ENCODE measurements around the gene PSEN2. TPM values are rescaled to one million over a fixed set of nuclear protein-coding genes. Genes with fewer than 3 reads are reported as not detected.

Gene PSEN2
- total and polyA plus RNA-seq, 10 of the 15 experiments (the other 5 are each of a cell fraction or from before 2014, with no cell fraction given) = 0.90 to 13.3 (median 7.0) TPM

DNA sequence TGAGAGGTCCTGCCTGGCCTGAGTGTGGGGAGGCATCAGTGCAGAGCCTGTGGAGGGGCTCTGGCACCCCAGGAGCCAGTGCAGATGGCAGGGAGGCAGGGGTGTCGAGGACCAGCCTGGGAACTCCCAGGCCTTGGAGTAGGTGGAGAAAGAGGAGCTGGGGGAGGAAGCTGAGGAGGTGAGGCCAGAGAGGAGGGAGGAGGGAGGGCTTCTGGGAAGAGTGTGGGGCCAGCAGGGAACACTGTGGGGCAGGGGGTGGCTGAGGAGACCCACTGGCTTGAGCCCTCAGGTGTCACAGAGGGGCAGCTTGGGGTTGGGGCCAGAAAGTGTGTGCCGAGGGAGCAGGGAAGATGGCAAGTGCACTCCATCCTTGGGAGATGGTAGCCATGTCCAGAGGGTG lies 73.5 kb downstream of the PSEN2 start (continued):
- TF ChIP-seq, protein P1, sequence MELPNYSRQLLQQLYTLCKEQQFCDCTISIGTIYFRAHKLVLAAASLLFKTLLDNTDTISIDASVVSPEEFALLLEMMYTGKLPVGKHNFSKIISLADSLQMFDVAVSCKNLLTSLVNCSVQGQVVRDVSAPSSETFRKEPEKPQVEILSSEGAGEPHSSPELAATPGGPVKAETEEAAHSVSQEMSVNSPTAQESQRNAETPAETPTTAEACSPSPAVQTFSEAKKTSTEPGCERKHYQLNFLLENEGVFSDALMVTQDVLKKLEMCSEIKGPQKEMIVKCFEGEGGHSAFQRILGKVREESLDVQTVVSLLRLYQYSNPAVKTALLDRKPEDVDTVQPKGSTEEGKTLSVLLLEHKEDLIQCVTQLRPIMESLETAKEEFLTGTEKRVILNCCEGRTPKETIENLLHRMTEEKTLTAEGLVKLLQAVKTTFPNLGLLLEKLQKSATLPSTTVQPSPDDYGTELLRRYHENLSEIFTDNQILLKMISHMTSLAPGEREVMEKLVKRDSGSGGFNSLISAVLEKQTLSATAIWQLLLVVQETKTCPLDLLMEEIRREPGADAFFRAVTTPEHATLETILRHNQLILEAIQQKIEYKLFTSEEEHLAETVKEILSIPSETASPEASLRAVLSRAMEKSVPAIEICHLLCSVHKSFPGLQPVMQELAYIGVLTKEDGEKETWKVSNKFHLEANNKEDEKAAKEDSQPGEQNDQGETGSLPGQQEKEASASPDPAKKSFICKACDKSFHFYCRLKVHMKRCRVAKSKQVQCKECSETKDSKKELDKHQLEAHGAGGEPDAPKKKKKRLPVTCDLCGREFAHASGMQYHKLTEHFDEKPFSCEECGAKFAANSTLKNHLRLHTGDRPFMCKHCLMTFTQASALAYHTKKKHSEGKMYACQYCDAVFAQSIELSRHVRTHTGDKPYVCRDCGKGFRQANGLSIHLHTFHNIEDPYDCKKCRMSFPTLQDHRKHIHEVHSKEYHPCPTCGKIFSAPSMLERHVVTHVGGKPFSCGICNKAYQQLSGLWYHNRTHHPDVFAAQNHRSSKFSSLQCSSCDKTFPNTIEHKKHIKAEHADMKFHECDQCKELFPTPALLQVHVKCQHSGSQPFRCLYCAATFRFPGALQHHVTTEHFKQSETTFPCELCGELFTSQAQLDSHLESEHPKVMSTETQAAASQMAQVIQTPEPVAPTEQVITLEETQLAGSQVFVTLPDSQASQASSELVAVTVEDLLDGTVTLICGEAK (IDR thresholded peaks at IDR 0.05; ENCODE audit: borderline replicate concordance) = no peak
- TF ChIP-seq, protein P2, sequence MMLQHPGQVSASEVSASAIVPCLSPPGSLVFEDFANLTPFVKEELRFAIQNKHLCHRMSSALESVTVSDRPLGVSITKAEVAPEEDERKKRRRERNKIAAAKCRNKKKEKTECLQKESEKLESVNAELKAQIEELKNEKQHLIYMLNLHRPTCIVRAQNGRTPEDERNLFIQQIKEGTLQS (IDR thresholded peaks at IDR 0.05; ENCODE audit: borderline replicate concordance, extremely low read depth, low read depth, low read length) = no peak
- TF ChIP-seq, protein P3, sequence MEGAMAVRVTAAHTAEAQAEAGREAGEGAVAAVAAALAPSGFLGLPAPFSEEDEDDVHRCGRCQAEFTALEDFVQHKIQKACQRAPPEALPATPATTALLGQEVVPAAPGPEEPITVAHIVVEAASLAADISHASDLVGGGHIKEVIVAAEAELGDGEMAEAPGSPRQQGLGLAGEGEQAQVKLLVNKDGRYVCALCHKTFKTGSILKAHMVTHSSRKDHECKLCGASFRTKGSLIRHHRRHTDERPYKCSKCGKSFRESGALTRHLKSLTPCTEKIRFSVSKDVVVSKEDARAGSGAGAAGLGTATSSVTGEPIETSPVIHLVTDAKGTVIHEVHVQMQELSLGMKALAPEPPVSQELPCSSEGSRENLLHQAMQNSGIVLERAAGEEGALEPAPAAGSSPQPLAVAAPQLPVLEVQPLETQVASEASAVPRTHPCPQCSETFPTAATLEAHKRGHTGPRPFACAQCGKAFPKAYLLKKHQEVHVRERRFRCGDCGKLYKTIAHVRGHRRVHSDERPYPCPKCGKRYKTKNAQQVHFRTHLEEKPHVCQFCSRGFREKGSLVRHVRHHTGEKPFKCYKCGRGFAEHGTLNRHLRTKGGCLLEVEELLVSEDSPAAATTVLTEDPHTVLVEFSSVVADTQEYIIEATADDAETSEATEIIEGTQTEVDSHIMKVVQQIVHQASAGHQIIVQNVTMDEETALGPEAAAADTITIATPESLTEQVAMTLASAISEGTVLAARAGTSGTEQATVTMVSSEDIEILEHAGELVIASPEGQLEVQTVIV (IDR thresholded peaks at IDR 0.05; ENCODE audit: borderline replicate concordance, partially characterized antibody) = no peak
- no peak for TF ChIP-seq MXI1 (IDR thresholded peaks at IDR 0.05; ENCODE audit: low read depth, low read length)
- no peak for TF ChIP-seq FOXM1 (IDR thresholded peaks at IDR 0.05; ENCODE audit: low read depth, low read length)

Measured in GM12878 (cell line).